Measurements from ENCODE around the gene BRD3. TPM values are rescaled to one million over a fixed set of nuclear protein-coding genes. Genes with fewer than 3 reads are reported as not detected.

The BRD3 gene
- polyA plus RNA-seq, 1 donor (not counting 4 experiments of a cell fraction or from before 2014, with no cell fraction given): 3.3 TPM

DNA sequence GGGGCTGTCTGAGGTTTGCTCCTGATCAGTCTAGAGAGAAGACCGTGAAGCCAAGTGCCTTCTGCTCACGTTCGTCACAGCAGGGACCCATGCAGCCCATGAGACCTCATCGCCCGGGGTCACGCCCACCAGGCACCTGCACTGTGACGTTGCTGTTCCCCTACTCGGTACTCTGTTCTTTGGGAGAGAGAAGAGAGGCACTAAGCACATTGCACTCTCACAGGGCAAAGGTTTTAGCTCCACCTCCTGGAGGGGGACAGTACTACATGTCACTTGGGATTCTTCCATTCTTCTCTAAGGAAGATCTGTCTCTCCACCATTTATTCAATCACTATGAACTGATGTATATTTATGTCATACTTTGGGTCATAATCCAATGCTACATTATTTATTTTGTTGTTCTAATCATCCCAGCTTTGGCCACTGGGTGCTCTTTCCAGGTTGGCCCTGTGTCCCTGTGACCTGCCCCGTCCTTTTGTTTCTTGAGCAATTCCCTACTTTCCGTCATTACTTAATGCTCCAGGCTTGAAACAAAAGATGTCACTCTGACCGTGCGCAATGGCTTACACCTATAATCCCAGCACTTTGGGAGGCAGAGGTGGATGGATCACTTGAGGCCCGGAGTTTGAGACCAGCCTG, 31.4 kb upstream of the BRD3 start:
- H3K4me3 ChIP-seq (ENCODE audit: control insufficient read depth in 2 of 3, extremely low read depth in 1 of 3, insufficient read depth in 2 of 3, low read depth in 1 of 3, low read length in 3 of 3): no peak overlapping the region
- FAIRE-seq: peak; percentile 68
- peak; percentile 53 for DNase-seq (ENCODE audit: low read depth, low spot score)
- TF ChIP-seq, protein P1, sequence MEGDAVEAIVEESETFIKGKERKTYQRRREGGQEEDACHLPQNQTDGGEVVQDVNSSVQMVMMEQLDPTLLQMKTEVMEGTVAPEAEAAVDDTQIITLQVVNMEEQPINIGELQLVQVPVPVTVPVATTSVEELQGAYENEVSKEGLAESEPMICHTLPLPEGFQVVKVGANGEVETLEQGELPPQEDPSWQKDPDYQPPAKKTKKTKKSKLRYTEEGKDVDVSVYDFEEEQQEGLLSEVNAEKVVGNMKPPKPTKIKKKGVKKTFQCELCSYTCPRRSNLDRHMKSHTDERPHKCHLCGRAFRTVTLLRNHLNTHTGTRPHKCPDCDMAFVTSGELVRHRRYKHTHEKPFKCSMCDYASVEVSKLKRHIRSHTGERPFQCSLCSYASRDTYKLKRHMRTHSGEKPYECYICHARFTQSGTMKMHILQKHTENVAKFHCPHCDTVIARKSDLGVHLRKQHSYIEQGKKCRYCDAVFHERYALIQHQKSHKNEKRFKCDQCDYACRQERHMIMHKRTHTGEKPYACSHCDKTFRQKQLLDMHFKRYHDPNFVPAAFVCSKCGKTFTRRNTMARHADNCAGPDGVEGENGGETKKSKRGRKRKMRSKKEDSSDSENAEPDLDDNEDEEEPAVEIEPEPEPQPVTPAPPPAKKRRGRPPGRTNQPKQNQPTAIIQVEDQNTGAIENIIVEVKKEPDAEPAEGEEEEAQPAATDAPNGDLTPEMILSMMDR (optimal IDR thresholded peaks at IDR 0.05 in 1 of 3, IDR thresholded peaks at IDR 0.05 in 1 of 3, conservative IDR thresholded peaks at IDR 0.05 in 1 of 3; ENCODE audit: extremely low read depth in 1 of 3, insufficient read depth in 2 of 3, low read length in 3 of 3): peak; percentile 88 to 90 (median 89)
- TF ChIP-seq EZH2 (IDR thresholded peaks at IDR 0.05; ENCODE audit: low read length): no peak
- no peaks in the 10 kb centered on the region for H3K9me3 ChIP-seq (ENCODE audit: control insufficient read depth, low read depth, low read length)
- peaks cover 3% of the 10 kb centered on the region for H3K27me3 ChIP-seq (ENCODE audit: control insufficient read depth, extremely low read depth, insufficient read depth, low read length)
- H3K27ac ChIP-seq (ENCODE audit: control insufficient read depth, insufficient read depth, low read length): no peak overlapping the region
- H4K20me1 ChIP-seq (ENCODE audit: control insufficient read depth, extremely low read depth, insufficient read depth, low read length): no peaks in the 10 kb centered on the region
- H3K4me1 ChIP-seq (ENCODE audit: control insufficient read depth, extremely low read depth, insufficient read depth, low read length): no peaks in the 10 kb centered on the region
- H2AFZ ChIP-seq (ENCODE audit: control insufficient read depth, low read length): no peak overlapping the region
- no peak overlapping the region for H3K9ac ChIP-seq (ENCODE audit: control insufficient read depth, extremely low read depth, insufficient read depth, low read length)
- H3K36me3 ChIP-seq (ENCODE audit: control insufficient read depth in 2 of 2, extremely low read depth in 1 of 2, insufficient read depth in 2 of 2, low read length in 2 of 2): no peaks in the 10 kb centered on the region
- H3K9me1 ChIP-seq (ENCODE audit: control insufficient read depth, extremely low read depth, insufficient read depth, low read length): no peaks in the 10 kb centered on the region
- dilution Hi-C loops (cut with MboI; ENCODE audit: extremely low pct_ligation_motif_present, low sequenced_read_pairs): no loop called here
- no peaks in the 10 kb centered on the region for H3K79me2 ChIP-seq (ENCODE audit: control insufficient read depth, insufficient read depth, low read length)
- H3K4me2 ChIP-seq (ENCODE audit: control insufficient read depth, extremely low read depth, insufficient read depth, low read depth, low read length): no peak overlapping the region

DNA sequence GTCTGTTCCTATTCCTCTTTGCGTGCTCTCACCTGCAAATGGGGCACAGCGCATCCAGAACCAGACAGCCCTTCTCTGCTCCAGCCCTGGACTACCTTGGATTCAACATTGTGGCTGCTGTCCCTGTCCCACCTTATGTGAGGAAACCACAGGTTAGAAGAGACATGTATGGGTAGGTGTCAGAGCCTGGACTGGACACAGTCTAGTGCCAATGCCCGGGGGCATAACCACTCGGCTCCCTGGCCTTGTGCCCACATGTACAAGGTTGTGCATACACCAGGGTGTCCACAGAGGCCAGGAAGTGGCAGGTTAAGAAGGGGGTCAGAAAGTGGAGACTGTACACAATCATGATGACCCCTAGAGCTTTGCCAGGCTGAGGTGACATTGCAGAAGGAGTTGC, 22.1 kb upstream of the BRD3 start:
- Histone ChIP-seq H2AFZ (ENCODE audit: control insufficient read depth, low read length) (no peak overlapping the region), H3K79me2 (ENCODE audit: control insufficient read depth, insufficient read depth, low read length) (no peaks in the 10 kb centered on the region), H3K9me1 (ENCODE audit: control insufficient read depth, extremely low read depth, insufficient read depth, low read length) (no peaks in the 10 kb centered on the region), H4K20me1 (ENCODE audit: control insufficient read depth, extremely low read depth, insufficient read depth, low read length) (no peaks in the 10 kb centered on the region), H3K4me2 (ENCODE audit: control insufficient read depth, extremely low read depth, insufficient read depth, low read depth, low read length) (no peak overlapping the region), H3K27ac (ENCODE audit: control insufficient read depth, insufficient read depth, low read length) (no peak overlapping the region), H3K9ac (ENCODE audit: control insufficient read depth, extremely low read depth, insufficient read depth, low read length) (no peak overlapping the region), H3K4me1 (ENCODE audit: control insufficient read depth, extremely low read depth, insufficient read depth, low read length) (peaks cover 11% of the 10 kb centered on the region), H3K4me3 (ENCODE audit: control insufficient read depth in 2 of 3, extremely low read depth in 1 of 3, insufficient read depth in 2 of 3, low read depth in 1 of 3, low read length in 3 of 3) (no peak overlapping the region), H3K36me3 (ENCODE audit: control insufficient read depth in 2 of 2, extremely low read depth in 1 of 2, insufficient read depth in 2 of 2, low read length in 2 of 2) (no peaks in the 10 kb centered on the region), H3K9me3 (ENCODE audit: control insufficient read depth, low read depth, low read length) (no peaks in the 10 kb centered on the region), H3K27me3 (ENCODE audit: control insufficient read depth, extremely low read depth, insufficient read depth, low read length) (peaks cover 5% of the 10 kb centered on the region)
- dilution Hi-C loops (cut with MboI; ENCODE audit: extremely low pct_ligation_motif_present, low sequenced_read_pairs): no loop called here
- TF ChIP-seq, protein P1 (optimal IDR thresholded peaks at IDR 0.05 in 1 of 3, IDR thresholded peaks at IDR 0.05 in 1 of 3, conservative IDR thresholded peaks at IDR 0.05 in 1 of 3; ENCODE audit: extremely low read depth in 1 of 3, insufficient read depth in 2 of 3, low read length in 3 of 3): no peak
- FAIRE-seq: no peak
- DNase-seq (ENCODE audit: low read depth, low spot score): no peak
